GM23338 (cell line): ENCODE measurements around the gene LY86. TPM values are rescaled to one million over a fixed set of nuclear protein-coding genes. Genes with fewer than 3 reads are reported as not detected.

Source experiments
- ATAC-seq: fragments of 200-7000 bp; cut with Tn5 transposase; 3 replicates; pipeline ENCODE4 v1.9.1; 2020
- DNase-seq: peaks from one replicate; pipeline ENCODE4 v3.0.0-alpha.2; 2015; ENCODE audit warnings: low spot score
- H2AFZ ChIP-seq: fragments of 200-600 bp; sonication (generic); 2 replicates; pipeline ENCODE4 v1.8.0; 2016; ENCODE audit warnings: antibody characterized with exemption, mild to moderate bottlenecking, moderate library complexity
- H3F3A ChIP-seq: fragments of 200-600 bp; sonication (generic); replicated peaks from 2 replicates; pipeline ENCODE4 v1.8.0; 2017; ENCODE audit warnings: antibody characterized with exemption, mixed run types, low read depth
- H3K27ac ChIP-seq: fragments of 200-600 bp; sonication (generic); 2 replicates; pipeline ENCODE4 v1.6.1; 2016; ENCODE audit warnings: low read depth
- H3K27me3 ChIP-seq: fragments of 200-600 bp; sonication (generic); 2 replicates; pipeline ENCODE4 v1.8.0; 2016; ENCODE audit warnings: mild to moderate bottlenecking, mixed run types, moderate library complexity; ENCODE audit not compliant: insufficient read depth
- H3K36me3 ChIP-seq: fragments of 200-600 bp; sonication (generic); 2 replicates; pipeline ENCODE4 v1.8.0; 2016; ENCODE audit warnings: mild to moderate bottlenecking; ENCODE audit not compliant: insufficient read depth
- H3K4me1 ChIP-seq: fragments of 200-600 bp; sonication (generic); 2 replicates; pipeline ENCODE4 v1.8.0; 2016; ENCODE audit warnings: mild to moderate bottlenecking, moderate library complexity; ENCODE audit not compliant: insufficient read depth
- H3K4me2 ChIP-seq: fragments of 200-600 bp; sonication (generic); 2 replicates; pipeline ENCODE4 v1.7.1; 2017; ENCODE audit warnings: mixed run types
- H3K4me3 ChIP-seq: fragments of 200-600 bp; sonication (generic); 2 replicates; pipeline ENCODE4 v1.6.1; 2016; ENCODE audit warnings: mixed run types
- H3K79me2 ChIP-seq: fragments of 200-600 bp; sonication (generic); replicated peaks from 2 replicates; pipeline ENCODE4 v1.8.0; 2017; ENCODE audit warnings: mild to moderate bottlenecking; ENCODE audit not compliant: insufficient read depth
- H3K9me2 ChIP-seq: fragments of 200-600 bp; sonication (generic); 2 replicates; pipeline ENCODE4 v1.8.0; 2017; ENCODE audit not compliant: insufficient read depth
- H4K20me1 ChIP-seq: fragments of 200-600 bp; sonication (generic); replicated peaks from 2 replicates; pipeline ENCODE4 v1.8.0; 2017; ENCODE audit warnings: mild to moderate bottlenecking; ENCODE audit not compliant: insufficient read depth
- H3K27ac Mint-ChIP-seq: 2 replicates; pipeline ENCODE4 v1.8.0; 2020; ENCODE audit warnings: inconsistent platforms, mild to moderate bottlenecking, moderate library complexity, mixed read lengths
- H3K27me3 Mint-ChIP-seq: 3 replicates; pipeline ENCODE4 v1.8.0; 2022; ENCODE audit warnings: low read depth, mild to moderate bottlenecking, moderate library complexity, mixed read lengths, inconsistent platforms; ENCODE audit not compliant: insufficient read depth, poor library complexity
- H3K36me3 Mint-ChIP-seq: 3 replicates; pipeline ENCODE4 v1.8.0; 2021; ENCODE audit warnings: low read depth, mild to moderate bottlenecking, inconsistent platforms, moderate library complexity, mixed read lengths
- H3K4me1 Mint-ChIP-seq: 3 replicates; pipeline ENCODE4 v1.8.0; 2020; ENCODE audit warnings: mild to moderate bottlenecking, inconsistent platforms, mixed read lengths
- H3K4me3 Mint-ChIP-seq: 3 replicates; pipeline ENCODE4 v1.8.0; 2021; ENCODE audit warnings: moderate library complexity, mild to moderate bottlenecking, inconsistent platforms, mixed read lengths
- H3K9me3 Mint-ChIP-seq: 3 replicates; pipeline ENCODE4 v1.8.0; 2020; ENCODE audit warnings: moderate library complexity, mild to moderate bottlenecking, inconsistent platforms, mixed read lengths
- CREB1 ChIP-seq: fragments of 250-450 bp; sonication (Bioruptor Pico); IDR thresholded peaks from 2 replicates; pipeline ENCODE4 v1.5.0; 2020; ENCODE audit warnings: low read depth, mild to moderate bottlenecking, moderate library complexity
- CTCF ChIP-seq, 2 experiments: fragments of 200-600 bp in 1 of 2; sonication (generic) in 1 of 2; conservative IDR thresholded peaks; 2 replicates each; pipeline versions ENCODE4 v1.5.1 to v1.6.1; 2016 to 2017; ENCODE audit warnings: antibody characterized with exemption in 2 of 2, low read depth in 2 of 2, mild to moderate bottlenecking in 2 of 2, moderate library complexity in 1 of 2
- EZH2 ChIP-seq: fragments of 200-600 bp; sonication (generic); IDR thresholded peaks from one replicate; pipeline ENCODE4 v1.8.0; 2017; ENCODE audit warnings: antibody characterized with exemption, mild to moderate bottlenecking, low read depth; ENCODE audit not compliant: unreplicated experiment
- EZH2phosphoT487 ChIP-seq: fragments of 200-600 bp; sonication (generic); IDR thresholded peaks from one replicate; pipeline ENCODE4 v1.8.1; 2018; ENCODE audit warnings: antibody characterized with exemption; ENCODE audit not compliant: unreplicated experiment
- NANOG ChIP-seq: IDR thresholded peaks from 2 replicates; pipeline ENCODE4 v1.6.1; 2016; ENCODE audit warnings: antibody characterized with exemption, borderline replicate concordance
- POLR2AphosphoS5 ChIP-seq: IDR thresholded peaks from 2 replicates; pipeline ENCODE4 v1.6.1; 2016; ENCODE audit warnings: antibody characterized with exemption, low read depth
- STAT1 ChIP-seq: IDR thresholded peaks from one replicate; pipeline ENCODE4 v1.6.1; 2016; ENCODE audit warnings: antibody characterized with exemption; ENCODE audit not compliant: unreplicated experiment
- ZNF114 ChIP-seq: fragments of 250-450 bp; sonication (Bioruptor Pico); IDR thresholded peaks from 2 replicates; pipeline ENCODE4 v1.5.0; 2020; ENCODE audit warnings: mild to moderate bottlenecking, moderate library complexity
- polyA plus RNA-seq: library from polyadenylated mRNA; unstranded; fragments of >200 nt; fragmentation: Nextera tagmentation; extraction: Ambion mirVana; gene quantifications from 2 replicates; pipeline ENCODE4 v1.2.1, GENCODE V29; 2016
- total RNA-seq: library from RNA; depleted of rRNA; stranded (reverse); fragments of >200 nt; shearing (Covaris generic); gene quantifications from 2 replicates; pipeline ENCODE4 v1.2.3, GENCODE V29; 2014
- TF ChIP-seq, protein P1 (sequence below): IDR thresholded peaks from 2 replicates; pipeline ENCODE4 v1.6.1; 2016; ENCODE audit warnings: antibody characterized with exemption
- TF ChIP-seq, protein P2 (sequence below): fragments of 250-450 bp; sonication (Bioruptor Pico); IDR thresholded peaks from 2 replicates; pipeline ENCODE4 v1.5.0; 2020; ENCODE audit warnings: mild to moderate bottlenecking, moderate library complexity

LY86 gene
- total and polyA plus RNA-seq, 2 experiments from 2014 or later = 0.29 TPM; not detected in 1

- no peak for ATAC-seq
These were observed 32.4 kb downstream of the LY86 start for GRCh38 chr6:6620766-6621425.

GRCh38 chr6:6622501-6622900 is 34.0 kb downstream of the LY86 start:
- no peak overlapping the region for H3K4me2 ChIP-seq
- ATAC-seq = no peak
- no peaks in the 10 kb centered on the region for H3K27me3 Mint-ChIP-seq
- H3K36me3 ChIP-seq = no peaks in the 10 kb centered on the region
- no peak overlapping the region for H3K27ac ChIP-seq
- no peak overlapping the region for H3K4me3 ChIP-seq
- no peaks in the 10 kb centered on the region for H3K9me2 ChIP-seq
- H4K20me1 ChIP-seq = no peaks in the 10 kb centered on the region
- no peaks in the 10 kb centered on the region for H3K4me1 ChIP-seq
- H3F3A ChIP-seq = no peaks in the 10 kb centered on the region
- no peak for DNase-seq
- no peaks in the 10 kb centered on the region for H3K27me3 ChIP-seq
- H3K9me3 Mint-ChIP-seq = no peaks in the 10 kb centered on the region
- H3K4me3 Mint-ChIP-seq = no peak overlapping the region
- H3K4me1 Mint-ChIP-seq = peaks cover 4% of the 10 kb centered on the region
- H3K27ac Mint-ChIP-seq = no peak overlapping the region
- no peak overlapping the region for H2AFZ ChIP-seq
- no peaks in the 10 kb centered on the region for H3K36me3 Mint-ChIP-seq
- H3K79me2 ChIP-seq = no peaks in the 10 kb centered on the region
- TF ChIP-seq STAT1 (no peak), EZH2 (no peak), POLR2AphosphoS5 (no peak), CREB1 (no peak), NANOG (no peak), ZNF114 (CRISPR knock-in tag) (no peak), EZH2phosphoT487 (no peak), CTCF (conservative IDR thresholded peaks at IDR 0.05; ENCODE audit: low read depth in 2 of 2) (no peak)
- TF ChIP-seq, protein P1, sequence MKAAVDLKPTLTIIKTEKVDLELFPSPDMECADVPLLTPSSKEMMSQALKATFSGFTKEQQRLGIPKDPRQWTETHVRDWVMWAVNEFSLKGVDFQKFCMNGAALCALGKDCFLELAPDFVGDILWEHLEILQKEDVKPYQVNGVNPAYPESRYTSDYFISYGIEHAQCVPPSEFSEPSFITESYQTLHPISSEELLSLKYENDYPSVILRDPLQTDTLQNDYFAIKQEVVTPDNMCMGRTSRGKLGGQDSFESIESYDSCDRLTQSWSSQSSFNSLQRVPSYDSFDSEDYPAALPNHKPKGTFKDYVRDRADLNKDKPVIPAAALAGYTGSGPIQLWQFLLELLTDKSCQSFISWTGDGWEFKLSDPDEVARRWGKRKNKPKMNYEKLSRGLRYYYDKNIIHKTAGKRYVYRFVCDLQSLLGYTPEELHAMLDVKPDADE = no peak
- TF ChIP-seq, protein P2, sequence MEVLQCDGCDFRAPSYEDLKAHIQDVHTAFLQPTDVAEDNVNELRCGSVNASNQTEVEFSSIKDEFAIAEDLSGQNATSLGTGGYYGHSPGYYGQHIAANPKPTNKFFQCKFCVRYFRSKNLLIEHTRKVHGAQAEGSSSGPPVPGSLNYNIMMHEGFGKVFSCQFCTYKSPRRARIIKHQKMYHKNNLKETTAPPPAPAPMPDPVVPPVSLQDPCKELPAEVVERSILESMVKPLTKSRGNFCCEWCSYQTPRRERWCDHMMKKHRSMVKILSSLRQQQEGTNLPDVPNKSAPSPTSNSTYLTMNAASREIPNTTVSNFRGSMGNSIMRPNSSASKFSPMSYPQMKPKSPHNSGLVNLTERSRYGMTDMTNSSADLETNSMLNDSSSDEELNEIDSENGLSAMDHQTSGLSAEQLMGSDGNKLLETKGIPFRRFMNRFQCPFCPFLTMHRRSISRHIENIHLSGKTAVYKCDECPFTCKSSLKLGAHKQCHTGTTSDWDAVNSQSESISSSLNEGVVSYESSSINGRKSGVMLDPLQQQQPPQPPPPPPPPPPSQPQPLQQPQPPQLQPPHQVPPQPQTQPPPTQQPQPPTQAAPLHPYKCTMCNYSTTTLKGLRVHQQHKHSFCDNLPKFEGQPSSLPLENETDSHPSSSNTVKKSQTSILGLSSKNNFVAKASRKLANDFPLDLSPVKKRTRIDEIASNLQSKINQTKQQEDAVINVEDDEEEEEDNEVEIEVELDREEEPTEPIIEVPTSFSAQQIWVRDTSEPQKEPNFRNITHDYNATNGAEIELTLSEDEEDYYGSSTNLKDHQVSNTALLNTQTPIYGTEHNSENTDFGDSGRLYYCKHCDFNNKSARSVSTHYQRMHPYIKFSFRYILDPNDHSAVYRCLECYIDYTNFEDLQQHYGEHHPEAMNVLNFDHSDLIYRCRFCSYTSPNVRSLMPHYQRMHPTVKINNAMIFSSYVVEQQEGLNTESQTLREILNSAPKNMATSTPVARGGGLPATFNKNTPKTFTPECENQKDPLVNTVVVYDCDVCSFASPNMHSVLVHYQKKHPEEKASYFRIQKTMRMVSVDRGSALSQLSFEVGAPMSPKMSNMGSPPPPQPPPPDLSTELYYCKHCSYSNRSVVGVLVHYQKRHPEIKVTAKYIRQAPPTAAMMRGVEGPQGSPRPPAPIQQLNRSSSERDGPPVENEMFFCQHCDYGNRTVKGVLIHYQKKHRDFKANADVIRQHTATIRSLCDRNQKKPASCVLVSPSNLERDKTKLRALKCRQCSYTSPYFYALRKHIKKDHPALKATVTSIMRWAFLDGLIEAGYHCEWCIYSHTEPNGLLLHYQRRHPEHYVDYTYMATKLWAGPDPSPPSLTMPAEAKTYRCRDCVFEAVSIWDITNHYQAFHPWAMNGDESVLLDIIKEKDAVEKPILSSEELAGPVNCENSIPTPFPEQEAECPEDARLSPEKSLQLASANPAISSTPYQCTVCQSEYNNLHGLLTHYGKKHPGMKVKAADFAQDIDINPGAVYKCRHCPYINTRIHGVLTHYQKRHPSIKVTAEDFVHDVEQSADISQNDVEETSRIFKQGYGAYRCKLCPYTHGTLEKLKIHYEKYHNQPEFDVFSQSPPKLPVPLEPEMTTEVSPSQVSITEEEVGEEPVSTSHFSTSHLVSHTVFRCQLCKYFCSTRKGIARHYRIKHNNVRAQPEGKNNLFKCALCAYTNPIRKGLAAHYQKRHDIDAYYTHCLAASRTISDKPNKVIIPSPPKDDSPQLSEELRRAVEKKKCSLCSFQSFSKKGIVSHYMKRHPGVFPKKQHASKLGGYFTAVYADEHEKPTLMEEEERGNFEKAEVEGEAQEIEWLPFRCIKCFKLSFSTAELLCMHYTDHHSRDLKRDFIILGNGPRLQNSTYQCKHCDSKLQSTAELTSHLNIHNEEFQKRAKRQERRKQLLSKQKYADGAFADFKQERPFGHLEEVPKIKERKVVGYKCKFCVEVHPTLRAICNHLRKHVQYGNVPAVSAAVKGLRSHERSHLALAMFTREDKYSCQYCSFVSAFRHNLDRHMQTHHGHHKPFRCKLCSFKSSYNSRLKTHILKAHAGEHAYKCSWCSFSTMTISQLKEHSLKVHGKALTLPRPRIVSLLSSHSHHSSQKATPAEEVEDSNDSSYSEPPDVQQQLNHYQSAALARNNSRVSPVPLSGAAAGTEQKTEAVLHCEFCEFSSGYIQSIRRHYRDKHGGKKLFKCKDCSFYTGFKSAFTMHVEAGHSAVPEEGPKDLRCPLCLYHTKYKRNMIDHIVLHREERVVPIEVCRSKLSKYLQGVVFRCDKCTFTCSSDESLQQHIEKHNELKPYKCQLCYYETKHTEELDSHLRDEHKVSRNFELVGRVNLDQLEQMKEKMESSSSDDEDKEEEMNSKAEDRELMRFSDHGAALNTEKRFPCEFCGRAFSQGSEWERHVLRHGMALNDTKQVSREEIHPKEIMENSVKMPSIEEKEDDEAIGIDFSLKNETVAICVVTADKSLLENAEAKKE (CRISPR knock-in tag) = no peak

More at GRCh38 chr6:6620766-6621425, 32.4 kb downstream of the LY86 start:
- TF ChIP-seq POLR2AphosphoS5 = no peak
- no peak for TF ChIP-seq NANOG
- Histone ChIP-seq H3K27ac (no peak overlapping the region), H3K4me3 (no peak overlapping the region), H3K36me3 (no peaks in the 10 kb centered on the region), H3K4me1 (no peaks in the 10 kb centered on the region), H4K20me1 (no peaks in the 10 kb centered on the region), H3K79me2 (no peaks in the 10 kb centered on the region), H3K9me2 (no peaks in the 10 kb centered on the region), H3F3A (no peaks in the 10 kb centered on the region), H3K4me2 (no peak overlapping the region), H3K27me3 (no peaks in the 10 kb centered on the region), H2AFZ (no peak overlapping the region)
- peaks cover 4% of the 10 kb centered on the region for H3K4me1 Mint-ChIP-seq
- H3K27ac Mint-ChIP-seq = no peak overlapping the region
- H3K36me3 Mint-ChIP-seq = no peaks in the 10 kb centered on the region
- no peak for DNase-seq
- H3K27me3 Mint-ChIP-seq = peaks cover 2% of the 10 kb centered on the region
- no peaks in the 10 kb centered on the region for H3K9me3 Mint-ChIP-seq
- no peak overlapping the region for H3K4me3 Mint-ChIP-seq
